PC-3 (cell line): ENCODE results near the gene ANKS1B. TPM values are rescaled to one million over a fixed set of nuclear protein-coding genes. Genes with fewer than 3 reads are reported as not detected.

Experiments
- ATAC-seq: fragments of 200-7000 bp; cut with Tn5 transposase; 2 replicates; pipeline ENCODE4 v1.9.1; 2020; ENCODE audit warnings: mild to moderate bottlenecking, moderate library complexity
- BruUV-seq: library from RNA; stranded (reverse); fragments of 400-500 nt; replicated peaks from 2 replicates; lab custom pipeline; 2021; lab: Mats Ljungman, UMichigan
- CTCF ChIA-PET: fragments of 300-600 bp; sonication (Branson Sonifier 250); formaldehyde crosslinking; loops from one replicate; lab custom pipeline; 2022; ENCODE audit warnings: antibody characterized with exemption; lab: Charles Lee
- POLR2A ChIA-PET: fragments of 300-600 bp; sonication (Branson Sonifier 250); formaldehyde crosslinking; loops from one replicate; lab custom pipeline; 2022; ENCODE audit warnings: antibody characterized with exemption; ENCODE audit not compliant: unreplicated experiment; lab: Charles Lee
- DNase-seq: peaks from one replicate; pipeline ENCODE4 v3.0.0-alpha.2; 2015
- H2AFZ ChIP-seq: fragments of 300-600 bp; sonication (generic); 2 replicates; pipeline ENCODE4 v1.6.0; 2016; ENCODE audit warnings: antibody characterized with exemption, low read length
- H3F3A ChIP-seq: fragments of 300-600 bp; sonication (generic); one replicate; pipeline ENCODE4 v1.6.0; 2017; ENCODE audit warnings: antibody characterized with exemption, low read length, control low read depth, mild to moderate bottlenecking; ENCODE audit not compliant: unreplicated experiment
- H3K27ac ChIP-seq: fragments of 300-600 bp; sonication (generic); 2 replicates; pipeline ENCODE4 v1.5.1; 2016; ENCODE audit warnings: mild to moderate bottlenecking, low read length
- H3K27me3 ChIP-seq: fragments of 300-600 bp; sonication (generic); 2 replicates; pipeline ENCODE4 v1.6.1; 2016; ENCODE audit warnings: low read length, mixed read lengths
- H3K36me3 ChIP-seq: fragments of 300-600 bp; sonication (generic); 2 replicates; pipeline ENCODE4 v1.6.1; 2016; ENCODE audit warnings: low read depth, mixed run types, low read length, mixed read lengths
- H3K4me1 ChIP-seq: fragments of 300-600 bp; sonication (generic); 2 replicates; pipeline ENCODE4 v1.5.1; 2016; ENCODE audit warnings: low read length; ENCODE audit not compliant: insufficient read depth
- H3K4me2 ChIP-seq: fragments of 300-600 bp; sonication (generic); 2 replicates; pipeline ENCODE4 v1.6.0; 2016; ENCODE audit warnings: low read length
- H3K4me3 ChIP-seq: fragments of 300-600 bp; sonication (generic); 2 replicates; pipeline ENCODE4 v1.5.1; 2016; ENCODE audit warnings: mild to moderate bottlenecking, low read length, mixed read lengths
- H3K79me2 ChIP-seq: fragments of 300-600 bp; sonication (generic); 2 replicates; pipeline ENCODE4 v1.6.1; 2017; ENCODE audit warnings: low read length, mixed read lengths
- H3K9ac ChIP-seq: fragments of 300-600 bp; sonication (generic); 2 replicates; pipeline ENCODE4 v1.6.0; 2016; ENCODE audit warnings: mild to moderate bottlenecking, low read length
- H3K9me2 ChIP-seq: fragments of 300-600 bp; sonication (generic); replicated peaks from 2 replicates; pipeline ENCODE4 v1.6.1; 2016; ENCODE audit warnings: mixed run types, low read length, mixed read lengths
- H3K9me3 ChIP-seq: fragments of 300-600 bp; sonication (generic); 2 replicates; pipeline ENCODE4 v1.6.1; 2016; ENCODE audit warnings: low read length, mixed read lengths
- H4K20me1 ChIP-seq: fragments of 300-600 bp; sonication (generic); 2 replicates; pipeline ENCODE4 v1.6.1; 2016; ENCODE audit warnings: low read length, mixed read lengths
- EZH2 ChIP-seq: fragments of 300-600 bp; sonication (generic); IDR thresholded peaks from one replicate; pipeline ENCODE4 v1.6.1; 2017; ENCODE audit warnings: antibody characterized with exemption, mild to moderate bottlenecking, low read length; ENCODE audit not compliant: unreplicated experiment
- EZH2phosphoT487 ChIP-seq: fragments of 300-600 bp; sonication (generic); IDR thresholded peaks from 2 replicates; pipeline ENCODE4 v1.6.1; 2018; ENCODE audit warnings: mild to moderate bottlenecking, antibody characterized with exemption, low read length, borderline replicate concordance
- intact Hi-C: fragments of 100-400 bp; cut with micrococcal nuclease; formaldehyde crosslinking; loops from 2 replicates; pipeline ENCODE4 v1.9.0; 2023
- total RNA-seq: library from RNA; depleted of rRNA; stranded (reverse); fragments of >200 nt; gene quantifications from 2 replicates; pipeline ENCODE4 v1.2.3, GENCODE V29; 2014
- TF ChIP-seq, protein P1 (sequence below): fragments of 300-600 bp; sonication (generic); conservative IDR thresholded peaks from 2 replicates; pipeline ENCODE4 v1.5.1; 2017; ENCODE audit warnings: antibody characterized with exemption, low read depth, mild to moderate bottlenecking, low read length

The ANKS1B gene
- total RNA-seq, 1 experiment from 2014 or later, result 0.07 TPM

DNA sequence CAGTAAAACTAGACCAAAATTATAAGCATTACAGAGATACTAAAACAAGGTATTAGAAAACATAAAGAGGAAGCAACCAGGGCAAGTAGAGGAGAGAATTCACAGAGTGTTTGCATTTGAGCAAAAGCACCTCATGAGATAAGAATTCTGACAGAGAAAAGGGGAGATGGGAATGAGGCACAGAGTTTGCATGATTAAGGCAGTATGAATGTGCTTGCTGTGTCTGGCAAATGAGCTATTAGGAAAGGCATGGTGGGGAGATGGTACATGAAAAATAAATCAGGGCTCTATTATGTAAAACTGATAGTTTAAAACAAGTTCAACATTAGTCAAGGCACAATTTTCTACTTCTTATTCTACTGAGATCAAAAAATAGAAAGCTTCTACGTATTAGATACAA lies 314.1 kb downstream of the ANKS1B start:
- no peak overlapping the region for H3K9ac ChIP-seq
- H3K9me2 ChIP-seq, result no peaks in the 10 kb centered on the region
- TF ChIP-seq, protein P1, sequence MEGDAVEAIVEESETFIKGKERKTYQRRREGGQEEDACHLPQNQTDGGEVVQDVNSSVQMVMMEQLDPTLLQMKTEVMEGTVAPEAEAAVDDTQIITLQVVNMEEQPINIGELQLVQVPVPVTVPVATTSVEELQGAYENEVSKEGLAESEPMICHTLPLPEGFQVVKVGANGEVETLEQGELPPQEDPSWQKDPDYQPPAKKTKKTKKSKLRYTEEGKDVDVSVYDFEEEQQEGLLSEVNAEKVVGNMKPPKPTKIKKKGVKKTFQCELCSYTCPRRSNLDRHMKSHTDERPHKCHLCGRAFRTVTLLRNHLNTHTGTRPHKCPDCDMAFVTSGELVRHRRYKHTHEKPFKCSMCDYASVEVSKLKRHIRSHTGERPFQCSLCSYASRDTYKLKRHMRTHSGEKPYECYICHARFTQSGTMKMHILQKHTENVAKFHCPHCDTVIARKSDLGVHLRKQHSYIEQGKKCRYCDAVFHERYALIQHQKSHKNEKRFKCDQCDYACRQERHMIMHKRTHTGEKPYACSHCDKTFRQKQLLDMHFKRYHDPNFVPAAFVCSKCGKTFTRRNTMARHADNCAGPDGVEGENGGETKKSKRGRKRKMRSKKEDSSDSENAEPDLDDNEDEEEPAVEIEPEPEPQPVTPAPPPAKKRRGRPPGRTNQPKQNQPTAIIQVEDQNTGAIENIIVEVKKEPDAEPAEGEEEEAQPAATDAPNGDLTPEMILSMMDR, result no peak
- no peak for TF ChIP-seq EZH2
- TF ChIP-seq EZH2phosphoT487, result no peak
- DNase-seq (peak; percentile 11), ATAC-seq (no peak)
- H2AFZ ChIP-seq, result no peak overlapping the region
- no peaks in the 10 kb centered on the region for H3K9me3 ChIP-seq
- BruUV-seq, result no TSS peak
- no peaks in the 10 kb centered on the region for H3K27me3 ChIP-seq
- no peak overlapping the region for H3K4me3 ChIP-seq
- no peaks in the 10 kb centered on the region for H4K20me1 ChIP-seq
- H3K4me2 ChIP-seq, result no peak overlapping the region
- no peaks in the 10 kb centered on the region for H3F3A ChIP-seq
- no peaks in the 10 kb centered on the region for H3K4me1 ChIP-seq
- ChIA-PET CTCF (no interaction called here), POLR2A (no interaction called here)
- H3K79me2 ChIP-seq, result no peaks in the 10 kb centered on the region
- no peak overlapping the region for H3K27ac ChIP-seq
- no peaks in the 10 kb centered on the region for H3K36me3 ChIP-seq
- intact Hi-C loops, result no loop called here

DNA sequence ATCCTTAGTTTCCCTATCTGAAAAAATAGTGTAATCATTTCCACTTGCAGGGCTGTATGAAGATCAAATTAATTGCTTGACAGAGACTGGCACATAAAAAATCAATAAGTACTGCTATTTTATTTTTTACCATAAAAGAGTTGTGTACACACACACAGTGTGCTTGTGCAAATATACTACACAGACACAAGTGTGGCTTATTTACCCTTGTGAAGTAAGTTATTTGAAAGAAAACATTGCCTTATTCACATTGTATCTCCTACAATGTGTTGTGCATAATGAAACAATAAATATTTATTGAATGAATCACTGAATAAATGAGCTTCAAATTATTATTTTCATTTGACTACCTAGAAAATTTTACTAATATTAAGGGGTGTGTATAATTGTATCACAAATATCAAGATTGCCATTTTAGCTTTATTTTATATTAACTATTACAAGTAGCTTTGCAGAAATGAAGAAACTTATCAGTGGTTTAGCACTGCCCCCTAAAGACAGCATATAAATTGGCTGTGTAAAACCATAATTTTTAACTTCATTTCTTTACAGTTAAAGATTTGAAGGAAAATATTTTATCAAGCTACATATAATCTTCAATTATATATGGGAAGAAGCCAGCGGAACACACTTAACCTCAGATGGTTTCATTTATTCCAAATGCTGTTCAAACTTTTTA lies 325.9 kb downstream of the ANKS1B start:
- DNase-seq, result peak; percentile 33
- no peak for TF ChIP-seq EZH2
- TF ChIP-seq, protein P1, result peak; percentile 70
- intact Hi-C loops, result loop anchor here (1.0 to 2.0 kb wide), 3 partner anchors 108 to 616 kb away; no protein-coding TSS in a partner anchor
- Histone ChIP-seq H3K9ac (no peak overlapping the region), H3K27ac (no peak overlapping the region), H3K4me2 (no peak overlapping the region), H3K4me1 (no peaks in the 10 kb centered on the region), H3K79me2 (no peaks in the 10 kb centered on the region), H3F3A (no peaks in the 10 kb centered on the region), H3K36me3 (no peaks in the 10 kb centered on the region), H3K9me2 (no peaks in the 10 kb centered on the region), H3K27me3 (0 out of 2 replicates have a peak, but pooled peaks cover 3% of the 10 kb centered on the region), H3K9me3 (no peaks in the 10 kb centered on the region), H2AFZ (no peak overlapping the region), H3K4me3 (no peak overlapping the region), H4K20me1 (no peaks in the 10 kb centered on the region)
- peak; percentile 56 for ATAC-seq
- ChIA-PET POLR2A (no interaction called here), CTCF (interaction anchor here (0.6 to 1.7 kb wide), 6 partner anchors 160 to 617 kb away, joined by 3 to 12 read pairs (median 6); no protein-coding TSS in a partner anchor)
- BruUV-seq, result no TSS peak

DNA sequence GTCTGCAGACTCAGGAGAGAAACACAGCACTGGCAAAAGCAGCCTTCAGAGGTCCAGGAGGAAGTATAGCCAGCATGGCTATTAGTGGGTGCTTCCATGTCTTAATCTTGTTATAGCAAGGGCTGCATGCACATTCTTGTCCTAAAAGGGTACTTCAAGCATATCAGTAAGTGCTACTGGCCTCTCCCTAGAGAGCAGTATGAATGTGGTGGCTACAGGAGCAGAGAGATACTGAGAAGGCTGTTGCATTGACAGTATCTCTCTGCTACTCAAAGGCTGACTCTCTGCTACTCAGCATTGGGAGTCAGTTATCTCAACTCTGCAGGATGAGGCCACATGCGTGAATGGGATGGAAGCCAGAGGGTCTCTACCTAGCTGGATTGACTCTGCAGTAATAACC lies 335.2 kb downstream of the ANKS1B start:
- no peak for DNase-seq
- Histone ChIP-seq H3K9me3 (no peaks in the 10 kb centered on the region), H3K36me3 (no peaks in the 10 kb centered on the region), H3K4me1 (no peaks in the 10 kb centered on the region), H3K27ac (no peak overlapping the region), H3F3A (no peaks in the 10 kb centered on the region), H3K4me2 (no peak overlapping the region), H3K9me2 (no peaks in the 10 kb centered on the region), H3K4me3 (no peak overlapping the region), H3K27me3 (peaks cover 14% of the 10 kb centered on the region; the same call in 1 of the 2 replicates), H2AFZ (no peak overlapping the region), H3K9ac (no peak overlapping the region), H4K20me1 (no peaks in the 10 kb centered on the region), H3K79me2 (no peaks in the 10 kb centered on the region)
- no peak for ATAC-seq
- CTCF ChIA-PET, result no interaction called here
- POLR2A ChIA-PET, result no interaction called here
- intact Hi-C loops, result no loop called here
- no TSS peak for BruUV-seq
- TF ChIP-seq EZH2phosphoT487, result no peak
- no peak for TF ChIP-seq EZH2
- TF ChIP-seq, protein P1, result no peak
